ENCODE measurements around the gene C2orf68. TPM values are rescaled to one million over a fixed set of nuclear protein-coding genes. Genes with fewer than 3 reads are reported as not detected.

C2orf68 gene
- total and polyA plus RNA-seq, 2 of the 8 experiments (the other 6 are each of a cell fraction or from before 2014, with no cell fraction given): 46.3 to 49.4 TPM

- FAIRE-seq (no peak), DNase-seq (ENCODE audit: low read depth in 1 of 2, low spot score in 2 of 2) (no peak)
- Histone ChIP-seq H3K4me2 (ENCODE audit: insufficient read depth in 1 of 2, low read depth in 2 of 2, low read length in 2 of 2) (no peak overlapping the region), H3K18ac (ENCODE audit: extremely low read depth, low read length) (no peak overlapping the region), H3K27me3 (replicated peaks in 1 of 4; ENCODE audit: control insufficient read depth in 3 of 4, extremely low read depth in 1 of 4, insufficient read depth in 3 of 4, low read length in 3 of 4) (peaks cover 8 to 25% (median 18%) of the 10 kb centered on the region in 4 experiments; a peak in 6 of 7 replicates), H2BK120ac (replicated peaks; ENCODE audit: low read depth, low read length) (no peak overlapping the region), H3K4ac (replicated peaks; ENCODE audit: insufficient read length, low read depth, low read length) (no peak overlapping the region), H3K9ac (replicated peaks in 1 of 4; ENCODE audit: extremely low read depth in 1 of 4, low read depth in 3 of 4, low read length in 3 of 4) (no peak overlapping the region), H4K20me1 (replicated peaks in 1 of 2; ENCODE audit: control insufficient read depth in 1 of 2, insufficient read depth in 2 of 2, low read length in 2 of 2) (no peaks in the 10 kb centered on the region), H3K56ac (replicated peaks; ENCODE audit: insufficient read length, low read depth, low read length) (no peak overlapping the region), H3K9me3 (ENCODE audit: insufficient read depth in 2 of 2, low read depth in 1 of 2, low read length in 1 of 2) (no peaks in the 10 kb centered on the region), H2AK5ac (ENCODE audit: low read depth, low read length) (no peak overlapping the region), H3K14ac (ENCODE audit: insufficient read length) (no peak overlapping the region), H3K79me2 (ENCODE audit: control insufficient read depth in 1 of 2, insufficient read depth in 2 of 2, low read length in 2 of 2) (no peaks in the 10 kb centered on the region), H2BK15ac (ENCODE audit: low read length) (no peak overlapping the region), H3K23me2 (ENCODE audit: low read depth, low read length) (peaks cover 7% of the 10 kb centered on the region; the same call in 1 of the 2 replicates), H3K79me1 (ENCODE audit: low read depth, low read length) (no peaks in the 10 kb centered on the region; the same call in 1 of the 2 replicates), H2AFZ (ENCODE audit: low read length) (no peak overlapping the region), H2BK5ac (ENCODE audit: low read depth, low read length) (no peak overlapping the region), H4K91ac (replicated peaks; ENCODE audit: insufficient read length, low read length) (no peak overlapping the region), H3K23ac (ENCODE audit: insufficient read length) (no peak overlapping the region), H3K4me1 (replicated peaks in 1 of 4; ENCODE audit: control insufficient read depth in 3 of 4, insufficient read depth in 4 of 4, low read length in 3 of 4) (peaks cover 2 to 17% (median 11%) of the 10 kb centered on the region in 4 experiments), H4K8ac (ENCODE audit: extremely low read depth, insufficient read depth, low read length) (no peak overlapping the region; the same call in 1 of the 2 replicates), H4K5ac (ENCODE audit: insufficient read length, low read depth, low read length) (no peak overlapping the region), H3K27ac (ENCODE audit: low read depth, low read length) (no peak overlapping the region), H3K36me3 (ENCODE audit: control insufficient read depth in 2 of 4, insufficient read depth in 4 of 4, low read length in 3 of 4) (no peaks in the 10 kb centered on the region), H2BK20ac (ENCODE audit: low read length) (no peak overlapping the region), H3K4me3 (ENCODE audit: extremely low read depth in 1 of 4, insufficient read depth in 2 of 4, low read depth in 3 of 4, low read length in 4 of 4) (no peak overlapping the region), H2BK12ac (ENCODE audit: low read depth, low read length) (no peak overlapping the region)
- TF ChIP-seq GTF2F1 (IDR thresholded peaks at IDR 0.05; ENCODE audit: borderline replicate concordance, low read depth, low read length) (no peak), CHD1 (IDR thresholded peaks at IDR 0.05; ENCODE audit: low read depth, low read length) (no peak), CHD2 (IDR thresholded peaks at IDR 0.05; ENCODE audit: low read length) (no peak), BACH1 (IDR thresholded peaks at IDR 0.05; ENCODE audit: low read length) (no peak), EZH2 (IDR thresholded peaks at IDR 0.05; ENCODE audit: low read depth, low read length, severe bottlenecking) (no peak), SIN3A (conservative IDR thresholded peaks at IDR 0.05 in 1 of 2, IDR thresholded peaks at IDR 0.05 in 1 of 2; ENCODE audit: low read depth in 1 of 2, low read length in 2 of 2) (no peak), FOSL1 (IDR thresholded peaks at IDR 0.05; ENCODE audit: insufficient read depth, low read depth, low read length) (no peak)
- WGBS, 2 experiments (ENCODE audit: extremely low coverage in 1 of 2, insufficient coverage in 1 of 2, insufficient read length in 1 of 2, insufficient replicate concordance in 2 of 2, low coverage in 1 of 2, low lambda C conversion rate in 2 of 2, missing lambda C conversion rate in 1 of 2): 97% methylated on average over 3 of the region's 3 CpGs; no CpG with 5 or more reads in 1 of the 2 experiments
- POLR2A ChIA-PET (ENCODE audit: partially characterized antibody): interaction anchor here (0.7 to 4.1 kb wide), 4 partner anchors 13 to 36 kb away, joined by 3 to 20 read pairs (median 4); partner anchors contain the start of gene TMEM150A
- CTCF ChIA-PET (ENCODE audit: partially characterized antibody): no interaction called here
Observed at GRCh38 chr2:85580206-85580605, 31.7 kb downstream of the C2orf68 start.
